ENCODE measurements around the gene E2F4. TPM values are rescaled to one million over a fixed set of nuclear protein-coding genes. Genes with fewer than 3 reads are reported as not detected.

The E2F4 gene
- total and polyA plus RNA-seq, 2 of the 8 experiments (the other 6 are each of a cell fraction or from before 2014, with no cell fraction given): 79.9 to 157 TPM

GRCh38 chr16:67241008-67241900 is 49.3 kb downstream of the E2F4 start (continued):
- no peak for TF ChIP-seq SUZ12 (IDR thresholded peaks at IDR 0.05; ENCODE audit: low read length)
- TF ChIP-seq TEAD4 (IDR thresholded peaks at IDR 0.05; ENCODE audit: low read depth, low read length): peak; percentile 27; the same call in 1 of the 2 replicates
- TF ChIP-seq HDAC6 (IDR thresholded peaks at IDR 0.05; ENCODE audit: low read depth, low read length): no peak
- no peak for TF ChIP-seq CHD2 (IDR thresholded peaks at IDR 0.05; ENCODE audit: low read length)
- no peak for TF ChIP-seq SIX5 (IDR thresholded peaks at IDR 0.05; ENCODE audit: low read depth, low read length)
- TF ChIP-seq KDM4A (IDR thresholded peaks at IDR 0.05; ENCODE audit: low read depth, low read length, severe bottlenecking): no peak
- TF ChIP-seq RXRA (IDR thresholded peaks at IDR 0.05; ENCODE audit: insufficient read depth, low read depth, low read length): no peak
- TF ChIP-seq YY1 (IDR thresholded peaks at IDR 0.05; ENCODE audit: low read depth, low read length): no peak
- TF ChIP-seq TCF12 (IDR thresholded peaks at IDR 0.05; ENCODE audit: low read depth, low read length): no peak
- peak; percentile 93 for TF ChIP-seq BACH1 (IDR thresholded peaks at IDR 0.05; ENCODE audit: low read length)
- TF ChIP-seq EP300 (IDR thresholded peaks at IDR 0.05; ENCODE audit: borderline replicate concordance in 1 of 2, low read depth in 2 of 2, low read length in 2 of 2): no peak
- no peak for TF ChIP-seq ZNF274 (IDR thresholded peaks at IDR 0.05; ENCODE audit: borderline replicate concordance, extremely low read depth, low read length)
- TF ChIP-seq ATF3 (IDR thresholded peaks at IDR 0.05; ENCODE audit: insufficient read depth, low read depth, low read length): no peak
- TF ChIP-seq RAD21 (IDR thresholded peaks at IDR 0.05 in 1 of 2, conservative IDR thresholded peaks at IDR 0.05 in 1 of 2; ENCODE audit: low read depth in 2 of 2, low read length in 2 of 2): no peak
